Endodermal cell (in vitro differentiated cells): Measurements from ENCODE around the gene STXBP3. TPM values are rescaled to one million over a fixed set of nuclear protein-coding genes. Genes with fewer than 3 reads are reported as not detected.

Experiments used
- DNase-seq: peaks from one replicate; pipeline ENCODE4 v3.0.0-alpha.2; 2017
- H3K27ac ChIP-seq: 2 replicates; pipeline ENCODE4 v1.5.1; 2013; ENCODE audit warnings: mild to moderate bottlenecking, low read depth, low read length, moderate library complexity
- H3K27me3 ChIP-seq: 2 replicates; pipeline ENCODE4 v1.6.1; 2013; ENCODE audit warnings: mild to moderate bottlenecking, low read length, moderate library complexity; ENCODE audit not compliant: insufficient read depth, control insufficient read depth, poor library complexity, severe bottlenecking
- H3K36me3 ChIP-seq: 2 replicates; pipeline ENCODE4 v1.7.0; 2013; ENCODE audit warnings: mild to moderate bottlenecking, low read length, moderate library complexity; ENCODE audit not compliant: control insufficient read depth, insufficient read depth
- H3K4me1 ChIP-seq: one replicate; pipeline ENCODE4 v1.7.0; 2013; ENCODE audit warnings: low read length; ENCODE audit not compliant: control insufficient read depth, insufficient read depth
- H3K4me3 ChIP-seq: 2 replicates; pipeline ENCODE4 v1.5.1; 2013; ENCODE audit warnings: mild to moderate bottlenecking, low read length, moderate library complexity
- H3K9ac ChIP-seq: 2 replicates; pipeline ENCODE4 v1.6.1; 2013; ENCODE audit warnings: mild to moderate bottlenecking, low read length, moderate library complexity; ENCODE audit not compliant: poor library complexity, severe bottlenecking; ENCODE audit errors: extremely low read depth
- H3K9me3 ChIP-seq: 2 replicates; pipeline ENCODE4 v1.6.1; 2013; ENCODE audit warnings: mild to moderate bottlenecking, low read length, moderate library complexity; ENCODE audit not compliant: control insufficient read depth
- H3K27ac Mint-ChIP-seq: 2 replicates; pipeline ENCODE4 v1.8.0; 2020; ENCODE audit warnings: mixed read lengths
- H3K27me3 Mint-ChIP-seq: 2 replicates; pipeline ENCODE4 v1.8.0; 2021; ENCODE audit warnings: mild to moderate bottlenecking, mixed read lengths; ENCODE audit not compliant: insufficient read depth
- H3K36me3 Mint-ChIP-seq: 2 replicates; pipeline ENCODE4 v1.8.0; 2020; ENCODE audit warnings: low read depth, mixed read lengths
- H3K4me1 Mint-ChIP-seq: 2 replicates; pipeline ENCODE4 v1.8.0; 2020; ENCODE audit warnings: mixed read lengths
- H3K4me3 Mint-ChIP-seq: 2 replicates; pipeline ENCODE4 v1.8.0; 2020; ENCODE audit warnings: mild to moderate bottlenecking, moderate library complexity, mixed read lengths
- H3K9me3 Mint-ChIP-seq: 2 replicates; pipeline ENCODE4 v1.8.0; 2020; ENCODE audit warnings: mild to moderate bottlenecking, mixed read lengths
- WGBS, 2 experiments: methylation state at CpG; one replicate each; pipeline versions ENCODE4 v1.1.5 to v1.1.7; 2013; ENCODE audit warnings: missing lambda C conversion rate in 2 of 2, mixed read lengths in 1 of 2; ENCODE audit not compliant: insufficient coverage in 1 of 2, insufficient read length in 1 of 2; 5-methylcytosine and 5-hydroxymethylcytosine counted together
- total RNA-seq, 2 donors: library from RNA; stranded (reverse); fragmentation: NEBNext Ultra II Directional in 1 of 2; extraction: Animal tissue kit (Norgen Biotek cat#: 25700) in 1 of 2; gene quantifications; 2 replicates in 1 of 2; 3 replicates in 1 of 2; pipeline ENCODE4 v1.2.1, GENCODE V29; 2021
- TF ChIP-seq, protein P1 (sequence below): fragments of 200-600 bp; sonication (generic); conservative IDR thresholded peaks from 2 replicates; pipeline ENCODE4 v1.5.0; 2021; ENCODE audit warnings: antibody characterized with exemption, mild to moderate bottlenecking

STXBP3 gene
- total RNA-seq, 2 donors from 2014 or later: 37.4 to 38.5 TPM

DNA sequence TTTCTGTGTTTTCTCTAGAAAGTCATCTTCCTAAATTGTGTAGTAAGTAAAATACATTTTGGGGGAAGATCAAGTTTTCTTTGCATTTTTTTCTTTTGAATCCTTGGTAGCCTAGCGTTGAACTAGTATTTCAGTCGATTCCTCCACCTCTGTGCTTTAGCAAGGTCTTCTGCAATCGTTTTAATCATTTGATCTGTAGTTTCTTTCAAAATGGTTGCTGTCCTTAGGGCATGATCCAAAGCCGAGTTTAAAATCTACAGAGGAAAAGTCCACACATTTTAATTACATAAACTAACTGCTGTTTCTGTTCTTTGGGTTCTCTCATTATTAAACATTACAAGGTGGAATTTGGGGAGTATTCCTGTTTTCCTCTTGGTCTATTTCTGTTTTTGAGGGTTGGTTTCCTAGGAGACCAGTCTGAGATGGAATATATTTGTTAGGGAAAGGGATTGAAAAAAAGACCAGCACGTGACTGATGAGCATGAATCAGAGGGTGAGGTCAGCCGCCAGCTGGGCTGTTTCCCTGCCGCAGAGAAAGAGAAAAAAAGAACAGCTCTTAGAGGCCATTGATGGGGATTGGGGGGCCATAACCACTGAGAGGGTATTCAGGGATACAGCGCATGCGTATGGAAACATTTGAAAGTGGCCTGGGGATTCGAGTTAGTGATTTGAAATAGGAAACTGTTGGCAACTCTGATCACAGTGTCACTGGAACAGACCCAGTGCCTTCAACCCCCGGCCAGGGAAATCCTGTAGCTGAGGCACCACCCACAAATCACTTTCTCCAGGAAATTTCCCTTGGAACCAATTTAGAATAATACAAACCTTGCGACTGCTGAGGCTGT, 69.8 kb downstream of the STXBP3 start:
- peak overlapping the region; percentile 86 for H3K27ac Mint-ChIP-seq
- Histone ChIP-seq H3K36me3 (no peaks in the 10 kb centered on the region), H3K27me3 (no peaks in the 10 kb centered on the region), H3K9me3 (peaks cover 7% of the 10 kb centered on the region), H3K4me3 (no peak overlapping the region), H3K27ac (peak overlapping the region; percentile 99), H3K4me1 (peaks cover 7% of the 10 kb centered on the region), H3K9ac (no peak overlapping the region)
- TF ChIP-seq, protein P1, sequence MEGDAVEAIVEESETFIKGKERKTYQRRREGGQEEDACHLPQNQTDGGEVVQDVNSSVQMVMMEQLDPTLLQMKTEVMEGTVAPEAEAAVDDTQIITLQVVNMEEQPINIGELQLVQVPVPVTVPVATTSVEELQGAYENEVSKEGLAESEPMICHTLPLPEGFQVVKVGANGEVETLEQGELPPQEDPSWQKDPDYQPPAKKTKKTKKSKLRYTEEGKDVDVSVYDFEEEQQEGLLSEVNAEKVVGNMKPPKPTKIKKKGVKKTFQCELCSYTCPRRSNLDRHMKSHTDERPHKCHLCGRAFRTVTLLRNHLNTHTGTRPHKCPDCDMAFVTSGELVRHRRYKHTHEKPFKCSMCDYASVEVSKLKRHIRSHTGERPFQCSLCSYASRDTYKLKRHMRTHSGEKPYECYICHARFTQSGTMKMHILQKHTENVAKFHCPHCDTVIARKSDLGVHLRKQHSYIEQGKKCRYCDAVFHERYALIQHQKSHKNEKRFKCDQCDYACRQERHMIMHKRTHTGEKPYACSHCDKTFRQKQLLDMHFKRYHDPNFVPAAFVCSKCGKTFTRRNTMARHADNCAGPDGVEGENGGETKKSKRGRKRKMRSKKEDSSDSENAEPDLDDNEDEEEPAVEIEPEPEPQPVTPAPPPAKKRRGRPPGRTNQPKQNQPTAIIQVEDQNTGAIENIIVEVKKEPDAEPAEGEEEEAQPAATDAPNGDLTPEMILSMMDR: no peak
- H3K9me3 Mint-ChIP-seq: no peaks in the 10 kb centered on the region
- no peak overlapping the region for H3K4me3 Mint-ChIP-seq
- no peaks in the 10 kb centered on the region for H3K27me3 Mint-ChIP-seq
- peaks cover 7% of the 10 kb centered on the region for H3K36me3 Mint-ChIP-seq
- DNase-seq: peak; percentile 72
- peaks cover 23% of the 10 kb centered on the region for H3K4me1 Mint-ChIP-seq
- WGBS, 2 experiments: 51 to 61% methylated on average over 9 to 12 of the region's 12 CpGs

DNA sequence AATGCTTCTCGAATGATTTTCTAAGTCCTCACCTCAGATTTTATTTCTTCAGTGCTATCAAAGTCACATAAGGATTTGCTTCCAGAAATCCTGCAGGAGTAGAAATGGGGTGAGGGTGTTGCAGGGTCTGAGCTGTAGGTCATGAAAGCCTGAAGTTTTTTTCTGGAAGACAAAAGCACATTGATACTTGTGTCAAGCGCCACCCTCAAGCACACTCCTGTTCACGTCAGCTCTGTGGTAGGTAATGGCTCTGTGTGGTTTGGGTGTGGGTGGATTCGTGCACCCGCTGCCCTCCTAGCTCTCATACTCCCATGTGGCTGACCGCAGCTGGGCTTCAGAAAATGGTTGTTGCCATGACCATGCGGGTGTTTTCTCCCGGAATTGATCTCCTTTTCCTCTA, 70.5 kb downstream of the STXBP3 start:
- DNase-seq: no peak
- Mint-ChIP-seq H3K4me3 (no peak overlapping the region), H3K27ac (no peak overlapping the region), H3K36me3 (peaks cover 2% of the 10 kb centered on the region), H3K9me3 (no peaks in the 10 kb centered on the region), H3K4me1 (peaks cover 18% of the 10 kb centered on the region), H3K27me3 (no peaks in the 10 kb centered on the region)
- 73 to 83% methylated on average over 5 to 8 of the region's 8 CpGs for WGBS, 2 experiments
- Histone ChIP-seq H3K4me1 (peaks cover 7% of the 10 kb centered on the region), H3K4me3 (no peak overlapping the region), H3K36me3 (no peaks in the 10 kb centered on the region), H3K9me3 (peaks cover 7% of the 10 kb centered on the region), H3K9ac (no peak overlapping the region), H3K27ac (peak overlapping the region; percentile 99), H3K27me3 (no peaks in the 10 kb centered on the region)
- TF ChIP-seq, protein P1: no peak

DNA sequence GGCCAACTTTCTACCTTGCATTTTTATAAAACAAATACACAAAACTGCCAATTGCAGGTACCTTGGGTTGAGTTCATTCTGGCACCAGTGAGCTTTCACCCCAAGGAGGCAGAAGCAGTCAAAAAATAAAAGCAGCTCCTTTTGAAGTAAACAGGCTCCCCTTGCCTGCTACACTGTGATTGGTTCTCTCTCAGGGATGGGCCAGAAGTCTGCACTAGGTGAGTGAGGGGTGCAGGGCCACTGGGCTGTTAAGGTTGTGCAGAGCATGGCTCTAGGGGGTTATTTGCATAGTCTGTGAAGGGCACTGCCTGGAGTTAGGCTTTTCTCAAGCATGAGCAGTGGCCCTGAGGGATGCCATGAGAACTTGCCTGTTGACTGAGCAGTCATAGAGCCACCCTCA, 71.3 kb downstream of the STXBP3 start:
- Mint-ChIP-seq H3K36me3 (peaks cover 2% of the 10 kb centered on the region), H3K4me1 (peaks cover 18% of the 10 kb centered on the region), H3K4me3 (no peak overlapping the region), H3K27ac (no peak overlapping the region), H3K9me3 (no peaks in the 10 kb centered on the region), H3K27me3 (no peaks in the 10 kb centered on the region)
- no peak for DNase-seq
- Histone ChIP-seq H3K9ac (no peak overlapping the region), H3K27ac (no peak overlapping the region), H3K27me3 (no peaks in the 10 kb centered on the region), H3K36me3 (no peaks in the 10 kb centered on the region), H3K9me3 (peaks cover 7% of the 10 kb centered on the region), H3K4me3 (no peak overlapping the region), H3K4me1 (peaks cover 7% of the 10 kb centered on the region)
- TF ChIP-seq, protein P1: peak; percentile 18
